OCI-LY3 (cell line): Measurements from ENCODE around the gene PM20D1.

ENCODE experiments used
- H2AFZ ChIP-seq: fragments of 200-600, 300-600 bp; shearing (Covaris generic); 2 replicates; pipeline ENCODE4 v1.6.0; 2014; ENCODE audit warnings: antibody characterized with exemption, low read depth, low read length
- H3K27ac ChIP-seq: fragments of 200-600, 300-600 bp; sonication (generic); 2 replicates; pipeline ENCODE4 v1.5.1; 2014; ENCODE audit warnings: mild to moderate bottlenecking, low read length, moderate library complexity, mixed read lengths
- H3K27me3 ChIP-seq: fragments of 200-600, 300-600 bp; sonication (generic); 2 replicates; pipeline ENCODE4 v1.6.1; 2014; ENCODE audit warnings: low read depth, low read length, mixed read lengths
- H3K36me3 ChIP-seq: fragments of 200-600, 300-600 bp; sonication (generic); replicated peaks from 2 replicates; pipeline ENCODE3; 2014; ENCODE audit warnings: low read depth, low read length, mixed read lengths
- H3K4me1 ChIP-seq: fragments of 300-600, 200-600 bp; sonication (generic); 2 replicates; pipeline ENCODE4 v1.6.1; 2014; ENCODE audit warnings: low read length, mixed read lengths
- H3K4me2 ChIP-seq: fragments of 200-600, 300-600 bp; sonication (generic); 2 replicates; pipeline ENCODE4 v1.6.1; 2014; ENCODE audit warnings: low read length, mixed read lengths
- H3K4me3 ChIP-seq: fragments of 300-600, 200-600 bp; sonication (generic); 2 replicates; pipeline ENCODE4 v1.5.1; 2014; ENCODE audit warnings: antibody characterized with exemption, mild to moderate bottlenecking, low read length, moderate library complexity
- H3K79me2 ChIP-seq: fragments of 300-600, 200-600 bp; shearing (Covaris generic); 2 replicates; pipeline ENCODE4 v1.6.1; 2014; ENCODE audit warnings: mild to moderate bottlenecking, low read length, mixed read lengths
- H3K9ac ChIP-seq: fragments of 300-600, 200-600 bp; shearing (Covaris generic); 2 replicates; pipeline ENCODE4 v1.6.0; 2014; ENCODE audit warnings: mild to moderate bottlenecking, low read length, moderate library complexity
- H3K9me3 ChIP-seq: fragments of 200-600, 300-600 bp; shearing (Covaris generic); 2 replicates; pipeline ENCODE4 v1.6.1; 2014; ENCODE audit warnings: low read length, mixed read lengths; ENCODE audit not compliant: insufficient read depth
- H4K20me1 ChIP-seq: fragments of 200-600, 300-600 bp; sonication (generic); 2 replicates; pipeline ENCODE4 v1.6.1; 2016; ENCODE audit warnings: low read length, mixed read lengths; ENCODE audit not compliant: insufficient read depth
- EZH2phosphoT487 ChIP-seq: fragments of 200-600 bp; shearing (Covaris generic); IDR thresholded peaks from 2 replicates; pipeline ENCODE4 v1.6.1; 2018; ENCODE audit warnings: antibody characterized with exemption, mixed run types, low read depth
- TF ChIP-seq, protein P1 (sequence below): fragments of 200-600, 300-600 bp; sonication (generic); IDR thresholded peaks from 2 replicates; pipeline ENCODE4 v1.5.1; 2014; ENCODE audit warnings: antibody characterized with exemption, low read length, low read depth

Gene PM20D1

GRCh38 chr1:205786601-205787000, 63.3 kb downstream of the PM20D1 start:
- Histone ChIP-seq H3K79me2 (peaks cover 62% of the 10 kb centered on the region), H3K4me1 (peaks cover 10% of the 10 kb centered on the region), H3K4me3 (no peak overlapping the region), H3K27me3 (no peaks in the 10 kb centered on the region), H3K4me2 (no peak overlapping the region), H3K27ac (no peak overlapping the region), H4K20me1 (peaks cover 28% of the 10 kb centered on the region), H3K36me3 (peaks cover 62% of the 10 kb centered on the region), H2AFZ (no peak overlapping the region), H3K9me3 (no peaks in the 10 kb centered on the region), H3K9ac (no peak overlapping the region)
- TF ChIP-seq, protein P1, sequence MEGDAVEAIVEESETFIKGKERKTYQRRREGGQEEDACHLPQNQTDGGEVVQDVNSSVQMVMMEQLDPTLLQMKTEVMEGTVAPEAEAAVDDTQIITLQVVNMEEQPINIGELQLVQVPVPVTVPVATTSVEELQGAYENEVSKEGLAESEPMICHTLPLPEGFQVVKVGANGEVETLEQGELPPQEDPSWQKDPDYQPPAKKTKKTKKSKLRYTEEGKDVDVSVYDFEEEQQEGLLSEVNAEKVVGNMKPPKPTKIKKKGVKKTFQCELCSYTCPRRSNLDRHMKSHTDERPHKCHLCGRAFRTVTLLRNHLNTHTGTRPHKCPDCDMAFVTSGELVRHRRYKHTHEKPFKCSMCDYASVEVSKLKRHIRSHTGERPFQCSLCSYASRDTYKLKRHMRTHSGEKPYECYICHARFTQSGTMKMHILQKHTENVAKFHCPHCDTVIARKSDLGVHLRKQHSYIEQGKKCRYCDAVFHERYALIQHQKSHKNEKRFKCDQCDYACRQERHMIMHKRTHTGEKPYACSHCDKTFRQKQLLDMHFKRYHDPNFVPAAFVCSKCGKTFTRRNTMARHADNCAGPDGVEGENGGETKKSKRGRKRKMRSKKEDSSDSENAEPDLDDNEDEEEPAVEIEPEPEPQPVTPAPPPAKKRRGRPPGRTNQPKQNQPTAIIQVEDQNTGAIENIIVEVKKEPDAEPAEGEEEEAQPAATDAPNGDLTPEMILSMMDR: no peak
- TF ChIP-seq EZH2phosphoT487: no peak

- H3K9me3 ChIP-seq: no peaks in the 10 kb centered on the region
- H2AFZ ChIP-seq: no peak overlapping the region
- H3K36me3 ChIP-seq: peaks cover 57% of the 10 kb centered on the region
- H3K79me2 ChIP-seq: peaks cover 70% of the 10 kb centered on the region
- no peak overlapping the region for H3K4me3 ChIP-seq
- no peak overlapping the region for H3K27ac ChIP-seq
- TF ChIP-seq EZH2phosphoT487: no peak
- TF ChIP-seq, protein P1: no peak
- H3K4me2 ChIP-seq: no peak overlapping the region
- H3K9ac ChIP-seq: no peak overlapping the region
- no peaks in the 10 kb centered on the region for H3K27me3 ChIP-seq
- H3K4me1 ChIP-seq: peaks cover 19% of the 10 kb centered on the region
- peaks cover 20% of the 10 kb centered on the region for H4K20me1 ChIP-seq
These were observed 64.5 kb downstream of the PM20D1 start for GRCh38 chr1:205785446-205785845.

GRCh38 chr1:205783904-205784303, 66.0 kb downstream of the PM20D1 start:
- Histone ChIP-seq H3K4me2 (no peak overlapping the region), H3K36me3 (peaks cover 48% of the 10 kb centered on the region), H3K4me1 (peaks cover 24% of the 10 kb centered on the region), H3K27ac (no peak overlapping the region), H3K9ac (no peak overlapping the region), H3K79me2 (peaks cover 71% of the 10 kb centered on the region), H2AFZ (no peak overlapping the region), H4K20me1 (peaks cover 17% of the 10 kb centered on the region; the same call in 1 of the 2 replicates), H3K27me3 (no peaks in the 10 kb centered on the region), H3K4me3 (no peak overlapping the region), H3K9me3 (no peaks in the 10 kb centered on the region)
- TF ChIP-seq, protein P1: no peak
- no peak for TF ChIP-seq EZH2phosphoT487

DNA sequence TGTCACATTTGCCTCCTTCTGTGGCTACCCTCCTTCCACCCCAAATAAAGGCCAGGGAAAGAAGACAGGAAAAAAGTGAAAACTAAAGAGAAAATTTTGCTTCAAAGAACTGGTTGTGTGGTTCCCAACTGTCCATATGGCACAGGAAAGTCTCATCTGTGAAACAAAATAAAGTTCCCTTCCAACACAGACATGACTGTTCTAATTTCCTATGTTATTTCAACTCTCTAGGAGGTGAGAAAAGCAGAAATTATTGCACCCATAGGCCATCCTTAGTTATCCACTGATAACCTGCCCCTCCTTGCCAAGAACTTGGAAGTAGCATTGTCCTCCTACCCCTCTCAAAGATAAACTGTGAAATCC, 66.5 kb downstream of the PM20D1 start:
- H3K36me3 ChIP-seq: peaks cover 49% of the 10 kb centered on the region
- no peak for TF ChIP-seq EZH2phosphoT487
- TF ChIP-seq, protein P1: no peak
- H3K4me2 ChIP-seq: no peak overlapping the region
- peaks cover 26% of the 10 kb centered on the region for H3K4me1 ChIP-seq
- H3K4me3 ChIP-seq: no peak overlapping the region
- peaks cover 17% of the 10 kb centered on the region; the same call in 1 of the 2 replicates for H4K20me1 ChIP-seq
- H2AFZ ChIP-seq: no peak overlapping the region
- H3K27ac ChIP-seq: no peak overlapping the region
- peaks cover 76% of the 10 kb centered on the region for H3K79me2 ChIP-seq
- H3K9ac ChIP-seq: no peak overlapping the region
- no peaks in the 10 kb centered on the region for H3K27me3 ChIP-seq
- no peaks in the 10 kb centered on the region for H3K9me3 ChIP-seq
